Dermis blood vessel endothelial cell (primary cell): ENCODE data around the gene ABHD13. TPM values are rescaled to one million over a fixed set of nuclear protein-coding genes. Genes with fewer than 3 reads are reported as not detected.

Experiments
- total RNA-seq: library from RNA; depleted of rRNA; stranded (reverse); fragments of >200 nt; gene quantifications from 2 replicates; pipeline ENCODE4 v1.2.3, GENCODE V29; 2014

Gene ABHD13
- total RNA-seq, 1 donor from 2014 or later = 8.7 TPM

Other genes starting within 250 kb of the ABHD13 start
- gene LIG4, start 2.9 kb upstream of the ABHD13 start, total RNA-seq = 16.2 and 17.2 TPM in 2 replicates
- gene TNFSF13B, start 51.3 kb downstream of the ABHD13 start, total RNA-seq = 0.34 and 0.70 TPM in 2 replicates